ENCODE data around the gene KCNQ1. TPM values are rescaled to one million over a fixed set of nuclear protein-coding genes. Genes with fewer than 3 reads are reported as not detected.

KCNQ1 gene
- total and polyA plus RNA-seq, 9 of the 15 experiments (the other 6 are each of a cell fraction or from before 2014, with no cell fraction given), result 0.44 TPM; not detected in 8

DNA sequence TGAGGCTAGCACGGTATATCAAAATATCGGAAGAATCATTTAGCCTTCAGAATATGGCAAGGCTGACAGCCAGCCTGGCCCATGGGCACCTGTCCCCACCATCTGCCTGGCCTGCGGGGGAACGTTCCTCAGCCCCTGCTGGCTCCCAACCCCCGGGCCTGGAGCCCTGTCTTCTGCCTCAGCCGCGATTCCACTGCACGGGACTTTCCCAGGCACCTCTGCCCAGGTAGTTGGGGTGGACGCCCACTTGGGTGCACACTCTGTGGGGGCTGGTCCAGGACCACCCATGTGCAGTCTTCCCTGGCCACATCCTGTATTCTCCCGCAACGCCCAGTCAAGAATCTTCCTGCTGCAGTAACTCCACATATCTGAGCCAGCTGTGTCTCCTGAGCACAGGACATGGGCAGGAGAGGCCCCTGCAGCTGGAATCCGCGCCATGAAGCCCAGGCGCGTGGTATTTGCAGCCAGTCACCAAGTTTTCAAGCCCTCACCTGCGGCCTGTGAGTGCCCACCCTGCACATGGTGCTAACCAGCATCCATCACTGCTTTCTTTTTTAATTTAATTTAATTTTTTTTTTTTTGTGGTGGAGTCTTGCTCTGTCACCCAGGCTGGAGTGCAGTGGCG, 77.9 kb downstream of the KCNQ1 start (continued):
- TF ChIP-seq GTF2F1 (IDR thresholded peaks at IDR 0.05; ENCODE audit: low read depth, low read length), result no peak

DNA sequence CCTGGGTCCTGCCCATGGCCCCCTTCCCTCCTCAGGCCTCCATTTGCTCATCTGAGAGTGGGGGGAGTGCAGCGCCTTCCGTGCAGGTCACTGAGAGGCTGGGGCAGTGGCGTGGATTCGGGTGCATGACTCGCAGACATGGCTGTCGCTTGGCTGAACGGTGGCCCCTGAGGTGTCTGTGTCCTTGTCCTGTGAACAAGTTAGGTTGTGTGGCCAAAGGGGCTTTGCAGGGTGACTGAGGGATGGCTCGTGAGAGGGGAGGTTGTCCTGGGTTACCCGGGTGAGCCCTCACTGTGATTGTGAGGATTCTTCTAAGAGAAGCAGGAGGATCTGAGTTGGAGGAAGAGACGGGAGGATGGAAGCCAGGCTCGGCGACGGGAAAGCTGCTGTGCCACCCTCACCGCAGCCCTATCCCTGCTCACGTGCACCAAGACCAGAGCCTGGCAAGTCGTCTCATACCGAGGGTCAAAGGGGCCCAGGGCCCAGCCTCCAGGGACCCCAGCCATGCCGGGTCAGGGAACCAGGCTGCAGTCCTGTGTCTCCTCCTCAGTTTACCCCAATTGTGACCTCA, 79.1 kb downstream of the KCNQ1 start:
- WGBS (ENCODE audit: insufficient coverage, low coverage, missing lambda C conversion rate), result 9% methylated on average over 14 of the region's 18 CpGs
- ChIA-PET CTCF (ENCODE audit: low intra/inter-chr PET ratio) (no interaction called here), POLR2A (interaction anchor here (1.2 kb wide), 1 partner anchor 25 kb away, joined by 3 read pairs; no protein-coding TSS in a partner anchor)
- Histone ChIP-seq H3K4me3 (no peak overlapping the region), H3K27ac (ENCODE audit: extremely low read depth, low read depth, low read length) (no peak overlapping the region), H3K27me3 (ENCODE audit: control insufficient read depth in 2 of 2, insufficient read depth in 2 of 2, low read length in 2 of 2) (peaks cover 28 to 83% of the 10 kb centered on the region in 2 experiments; a peak in 4 of 5 replicates), H3K4me1 (replicated peaks in 1 of 2; ENCODE audit: control insufficient read depth in 2 of 2, insufficient read depth in 2 of 2, low read length in 2 of 2) (peaks cover 0 to 51% of the 10 kb centered on the region in 2 experiments; a peak in 2 of 5 replicates), H3K9me1 (ENCODE audit: control insufficient read depth, insufficient read depth, low read length) (no peaks in the 10 kb centered on the region), H3K9ac (ENCODE audit: insufficient read depth in 1 of 2, low read depth in 2 of 2, low read length in 2 of 2) (no peak overlapping the region), H3K9me3 (replicated peaks; ENCODE audit: control insufficient read depth, insufficient read depth, low read depth, low read length) (no peaks in the 10 kb centered on the region), H3K79me2 (ENCODE audit: control insufficient read depth, insufficient read depth, low read length) (no peaks in the 10 kb centered on the region), H4K20me1 (replicated peaks; ENCODE audit: control insufficient read depth, insufficient read depth, low read length) (peaks cover 7% of the 10 kb centered on the region), H2AFZ (ENCODE audit: low read depth, low read length) (no peak overlapping the region), H3K4me2 (ENCODE audit: insufficient read depth, low read length) (no peak overlapping the region), H3K36me3 (ENCODE audit: control insufficient read depth, insufficient read depth, low read length) (no peaks in the 10 kb centered on the region)
- TF ChIP-seq TGIF2 (CRISPR knock-in tag; IDR thresholded peaks at IDR 0.05), result no peak
- no peak for TF ChIP-seq ETV1 (tag; conservative IDR thresholded peaks at IDR 0.05; ENCODE audit: low read depth)
- TF ChIP-seq, protein P1, sequence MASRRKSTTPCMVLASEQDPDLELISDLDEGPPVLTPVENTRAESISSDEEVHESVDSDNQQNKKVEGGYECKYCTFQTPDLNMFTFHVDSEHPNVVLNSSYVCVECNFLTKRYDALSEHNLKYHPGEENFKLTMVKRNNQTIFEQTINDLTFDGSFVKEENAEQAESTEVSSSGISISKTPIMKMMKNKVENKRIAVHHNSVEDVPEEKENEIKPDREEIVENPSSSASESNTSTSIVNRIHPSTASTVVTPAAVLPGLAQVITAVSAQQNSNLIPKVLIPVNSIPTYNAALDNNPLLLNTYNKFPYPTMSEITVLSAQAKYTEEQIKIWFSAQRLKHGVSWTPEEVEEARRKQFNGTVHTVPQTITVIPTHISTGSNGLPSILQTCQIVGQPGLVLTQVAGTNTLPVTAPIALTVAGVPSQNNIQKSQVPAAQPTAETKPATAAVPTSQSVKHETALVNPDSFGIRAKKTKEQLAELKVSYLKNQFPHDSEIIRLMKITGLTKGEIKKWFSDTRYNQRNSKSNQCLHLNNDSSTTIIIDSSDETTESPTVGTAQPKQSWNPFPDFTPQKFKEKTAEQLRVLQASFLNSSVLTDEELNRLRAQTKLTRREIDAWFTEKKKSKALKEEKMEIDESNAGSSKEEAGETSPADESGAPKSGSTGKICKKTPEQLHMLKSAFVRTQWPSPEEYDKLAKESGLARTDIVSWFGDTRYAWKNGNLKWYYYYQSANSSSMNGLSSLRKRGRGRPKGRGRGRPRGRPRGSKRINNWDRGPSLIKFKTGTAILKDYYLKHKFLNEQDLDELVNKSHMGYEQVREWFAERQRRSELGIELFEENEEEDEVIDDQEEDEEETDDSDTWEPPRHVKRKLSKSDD (conservative IDR thresholded peaks at IDR 0.05; ENCODE audit: low read length), result no peak
- TF ChIP-seq FOXJ3 (CRISPR knock-in tag; IDR thresholded peaks at IDR 0.05), result no peak
- TF ChIP-seq SP2 (IDR thresholded peaks at IDR 0.05; ENCODE audit: extremely low read depth, low read depth, low read length, poor library complexity, severe bottlenecking), result no peak
- TF ChIP-seq ELF1 (tag; IDR thresholded peaks at IDR 0.05), result no peak
- TF ChIP-seq, protein P2, sequence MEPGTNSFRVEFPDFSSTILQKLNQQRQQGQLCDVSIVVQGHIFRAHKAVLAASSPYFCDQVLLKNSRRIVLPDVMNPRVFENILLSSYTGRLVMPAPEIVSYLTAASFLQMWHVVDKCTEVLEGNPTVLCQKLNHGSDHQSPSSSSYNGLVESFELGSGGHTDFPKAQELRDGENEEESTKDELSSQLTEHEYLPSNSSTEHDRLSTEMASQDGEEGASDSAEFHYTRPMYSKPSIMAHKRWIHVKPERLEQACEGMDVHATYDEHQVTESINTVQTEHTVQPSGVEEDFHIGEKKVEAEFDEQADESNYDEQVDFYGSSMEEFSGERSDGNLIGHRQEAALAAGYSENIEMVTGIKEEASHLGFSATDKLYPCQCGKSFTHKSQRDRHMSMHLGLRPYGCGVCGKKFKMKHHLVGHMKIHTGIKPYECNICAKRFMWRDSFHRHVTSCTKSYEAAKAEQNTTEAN (CRISPR knock-in tag; IDR thresholded peaks at IDR 0.05), result no peak
- TF ChIP-seq MYBL2 (IDR thresholded peaks at IDR 0.05; ENCODE audit: low read depth), result no peak
- no peak for TF ChIP-seq MYBL2 (CRISPR knock-in tag; IDR thresholded peaks at IDR 0.05; ENCODE audit: borderline replicate concordance)
- no peak for TF ChIP-seq ZNF324 (CRISPR knock-in tag; IDR thresholded peaks at IDR 0.05)
- no peak for TF ChIP-seq HMGN3 (IDR thresholded peaks at IDR 0.05; ENCODE audit: borderline replicate concordance, extremely low read depth, insufficient read length, low read depth, low read length)
- no peak for TF ChIP-seq ZNF239 (CRISPR knock-in tag; IDR thresholded peaks at IDR 0.05)
- ATAC-seq, result no peak
- no peak for FAIRE-seq
- no TSS peak for BruUV-seq (replicated peaks)
- intact Hi-C loops (cut with micrococcal nuclease) (no loop called here), in situ Hi-C loops (cut with MboI) (no loop called here)
- DNase-seq (ENCODE audit: extremely low read depth in 1 of 4, low spot score in 3 of 4), result no peak
